B cell (primary cell): ENCODE results near the gene MRTFA.

Source experiments
- CTCF ChIP-seq: fragments of 200-600 bp; IDR thresholded peaks from one replicate; pipeline ENCODE4 v1.8.0; 2022; ENCODE audit warnings: antibody characterized with exemption, mild to moderate bottlenecking
- EZH2 ChIP-seq: IDR thresholded peaks from 2 replicates; pipeline ENCODE4 v1.6.1; 2012; ENCODE audit warnings: borderline replicate concordance, low read depth, mild to moderate bottlenecking, moderate library complexity, low read length; ENCODE audit not compliant: insufficient read depth, poor library complexity, severe bottlenecking

DNA sequence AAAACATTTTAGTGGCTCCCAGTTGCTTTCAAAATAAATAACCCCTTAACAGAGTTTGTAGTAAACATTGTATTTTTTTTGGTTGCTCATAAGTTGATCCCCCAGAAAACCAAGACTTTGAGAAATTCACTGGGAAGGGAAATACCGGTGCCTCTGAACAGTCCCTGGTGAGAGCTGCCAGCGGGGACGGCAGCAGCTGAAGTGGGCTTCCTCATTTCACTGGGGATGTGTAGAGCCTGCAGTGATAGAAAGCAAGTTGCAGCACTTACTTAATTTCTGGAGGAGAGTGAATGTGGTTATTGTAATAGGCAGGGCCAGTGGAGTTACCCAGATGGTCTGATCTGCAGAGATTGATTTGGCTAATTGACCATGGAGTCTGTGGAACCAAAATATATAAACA, 24.2 kb upstream of the MRTFA start:
- no peak for TF ChIP-seq CTCF
- TF ChIP-seq EZH2: no peak
